GM23338 (cell line): ENCODE results near the gene CLK3. TPM values are rescaled to one million over a fixed set of nuclear protein-coding genes. Genes with fewer than 3 reads are reported as not detected.

Experiments used
- ATAC-seq: fragments of 200-7000 bp; cut with Tn5 transposase; 3 replicates; pipeline ENCODE4 v1.9.1; 2020
- DNase-seq: peaks from one replicate; pipeline ENCODE4 v3.0.0-alpha.2; 2015; ENCODE audit warnings: low spot score
- H2AFZ ChIP-seq: fragments of 200-600 bp; sonication (generic); 2 replicates; pipeline ENCODE4 v1.8.0; 2016; ENCODE audit warnings: antibody characterized with exemption, mild to moderate bottlenecking, moderate library complexity
- H3F3A ChIP-seq: fragments of 200-600 bp; sonication (generic); replicated peaks from 2 replicates; pipeline ENCODE4 v1.8.0; 2017; ENCODE audit warnings: antibody characterized with exemption, mixed run types, low read depth
- H3K27ac ChIP-seq: fragments of 200-600 bp; sonication (generic); 2 replicates; pipeline ENCODE4 v1.6.1; 2016; ENCODE audit warnings: low read depth
- H3K27me3 ChIP-seq: fragments of 200-600 bp; sonication (generic); 2 replicates; pipeline ENCODE4 v1.8.0; 2016; ENCODE audit warnings: mild to moderate bottlenecking, mixed run types, moderate library complexity; ENCODE audit not compliant: insufficient read depth
- H3K36me3 ChIP-seq: fragments of 200-600 bp; sonication (generic); 2 replicates; pipeline ENCODE4 v1.8.0; 2016; ENCODE audit warnings: mild to moderate bottlenecking; ENCODE audit not compliant: insufficient read depth
- H3K4me1 ChIP-seq: fragments of 200-600 bp; sonication (generic); 2 replicates; pipeline ENCODE4 v1.8.0; 2016; ENCODE audit warnings: mild to moderate bottlenecking, moderate library complexity; ENCODE audit not compliant: insufficient read depth
- H3K4me2 ChIP-seq: fragments of 200-600 bp; sonication (generic); 2 replicates; pipeline ENCODE4 v1.7.1; 2017; ENCODE audit warnings: mixed run types
- H3K4me3 ChIP-seq: fragments of 200-600 bp; sonication (generic); 2 replicates; pipeline ENCODE4 v1.6.1; 2016; ENCODE audit warnings: mixed run types
- H3K79me2 ChIP-seq: fragments of 200-600 bp; sonication (generic); replicated peaks from 2 replicates; pipeline ENCODE4 v1.8.0; 2017; ENCODE audit warnings: mild to moderate bottlenecking; ENCODE audit not compliant: insufficient read depth
- H3K9me2 ChIP-seq: fragments of 200-600 bp; sonication (generic); 2 replicates; pipeline ENCODE4 v1.8.0; 2017; ENCODE audit not compliant: insufficient read depth
- H4K20me1 ChIP-seq: fragments of 200-600 bp; sonication (generic); replicated peaks from 2 replicates; pipeline ENCODE4 v1.8.0; 2017; ENCODE audit warnings: mild to moderate bottlenecking; ENCODE audit not compliant: insufficient read depth
- H3K27ac Mint-ChIP-seq: 2 replicates; pipeline ENCODE4 v1.8.0; 2020; ENCODE audit warnings: inconsistent platforms, mild to moderate bottlenecking, moderate library complexity, mixed read lengths
- H3K27me3 Mint-ChIP-seq: 3 replicates; pipeline ENCODE4 v1.8.0; 2022; ENCODE audit warnings: low read depth, mild to moderate bottlenecking, moderate library complexity, mixed read lengths, inconsistent platforms; ENCODE audit not compliant: insufficient read depth, poor library complexity
- H3K36me3 Mint-ChIP-seq: 3 replicates; pipeline ENCODE4 v1.8.0; 2021; ENCODE audit warnings: low read depth, mild to moderate bottlenecking, inconsistent platforms, moderate library complexity, mixed read lengths
- H3K4me1 Mint-ChIP-seq: 3 replicates; pipeline ENCODE4 v1.8.0; 2020; ENCODE audit warnings: mild to moderate bottlenecking, inconsistent platforms, mixed read lengths
- H3K4me3 Mint-ChIP-seq: 3 replicates; pipeline ENCODE4 v1.8.0; 2021; ENCODE audit warnings: moderate library complexity, mild to moderate bottlenecking, inconsistent platforms, mixed read lengths
- H3K9me3 Mint-ChIP-seq: 3 replicates; pipeline ENCODE4 v1.8.0; 2020; ENCODE audit warnings: moderate library complexity, mild to moderate bottlenecking, inconsistent platforms, mixed read lengths
- EZH2 ChIP-seq: fragments of 200-600 bp; sonication (generic); IDR thresholded peaks from one replicate; pipeline ENCODE4 v1.8.0; 2017; ENCODE audit warnings: antibody characterized with exemption, mild to moderate bottlenecking, low read depth; ENCODE audit not compliant: unreplicated experiment
- JUNB ChIP-seq: IDR thresholded peaks from one replicate; pipeline ENCODE4 v1.6.1; 2016; ENCODE audit warnings: antibody characterized with exemption; ENCODE audit not compliant: unreplicated experiment
- NANOG ChIP-seq: IDR thresholded peaks from 2 replicates; pipeline ENCODE4 v1.6.1; 2016; ENCODE audit warnings: antibody characterized with exemption, borderline replicate concordance
- ZNF114 ChIP-seq: fragments of 250-450 bp; sonication (Bioruptor Pico); IDR thresholded peaks from 2 replicates; pipeline ENCODE4 v1.5.0; 2020; ENCODE audit warnings: mild to moderate bottlenecking, moderate library complexity
- ZNF331 ChIP-seq: fragments of 250-450 bp; sonication (Bioruptor Pico); IDR thresholded peaks from 2 replicates; pipeline ENCODE4 v1.5.0; 2020; ENCODE audit warnings: low read depth, mild to moderate bottlenecking, moderate library complexity
- polyA plus RNA-seq: library from polyadenylated mRNA; unstranded; fragments of >200 nt; fragmentation: Nextera tagmentation; extraction: Ambion mirVana; gene quantifications from 2 replicates; pipeline ENCODE4 v1.2.1, GENCODE V29; 2016
- total RNA-seq: library from RNA; depleted of rRNA; stranded (reverse); fragments of >200 nt; shearing (Covaris generic); gene quantifications from 2 replicates; pipeline ENCODE4 v1.2.3, GENCODE V29; 2014
- TF ChIP-seq, protein P1 (sequence below): IDR thresholded peaks from one replicate; pipeline ENCODE4 v1.6.1; 2018; ENCODE audit warnings: antibody characterized with exemption; ENCODE audit not compliant: unreplicated experiment
- TF ChIP-seq, protein P2 (sequence below): IDR thresholded peaks from 2 replicates; pipeline ENCODE4 v1.6.1; 2016; ENCODE audit warnings: antibody characterized with exemption
- TF ChIP-seq, protein P3 (sequence below): fragments of 250-450 bp; sonication (Bioruptor Pico); IDR thresholded peaks from 2 replicates; pipeline ENCODE4 v1.5.0; 2020; ENCODE audit warnings: mild to moderate bottlenecking, moderate library complexity
- TF ChIP-seq, protein P4 (sequence below), 2 experiments: fragments of 200-600 bp in 1 of 2; sonication (generic) in 1 of 2; conservative IDR thresholded peaks; 2 replicates each; pipeline versions ENCODE4 v1.5.1 to v1.6.1; 2016 to 2017; ENCODE audit warnings: antibody characterized with exemption in 2 of 2, low read depth in 2 of 2, mild to moderate bottlenecking in 2 of 2, moderate library complexity in 1 of 2

The CLK3 gene
- total and polyA plus RNA-seq, 2 experiments from 2014 or later, result 40.7 to 67.7 TPM

DNA sequence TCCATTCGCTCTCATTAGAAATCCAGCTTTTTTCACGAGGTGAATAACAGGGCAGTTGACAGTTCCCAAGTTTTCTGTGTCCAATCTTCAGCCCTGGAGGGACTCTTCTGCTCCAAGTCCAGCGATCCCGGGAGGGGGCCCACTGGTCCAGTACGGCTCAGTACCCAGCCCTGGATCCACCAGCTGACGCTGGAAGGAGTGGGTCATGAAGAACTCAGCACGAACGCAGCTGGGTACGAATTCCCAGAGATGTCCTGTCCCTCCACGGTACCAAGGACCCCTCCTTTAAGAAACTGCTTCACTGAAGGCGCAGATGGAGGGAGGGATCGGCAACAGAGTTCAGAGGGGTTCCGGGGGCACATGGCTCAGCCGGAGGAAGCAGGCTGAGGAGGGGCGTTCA is 16.5 kb upstream of the CLK3 start (continued):
- TF ChIP-seq, protein P1, sequence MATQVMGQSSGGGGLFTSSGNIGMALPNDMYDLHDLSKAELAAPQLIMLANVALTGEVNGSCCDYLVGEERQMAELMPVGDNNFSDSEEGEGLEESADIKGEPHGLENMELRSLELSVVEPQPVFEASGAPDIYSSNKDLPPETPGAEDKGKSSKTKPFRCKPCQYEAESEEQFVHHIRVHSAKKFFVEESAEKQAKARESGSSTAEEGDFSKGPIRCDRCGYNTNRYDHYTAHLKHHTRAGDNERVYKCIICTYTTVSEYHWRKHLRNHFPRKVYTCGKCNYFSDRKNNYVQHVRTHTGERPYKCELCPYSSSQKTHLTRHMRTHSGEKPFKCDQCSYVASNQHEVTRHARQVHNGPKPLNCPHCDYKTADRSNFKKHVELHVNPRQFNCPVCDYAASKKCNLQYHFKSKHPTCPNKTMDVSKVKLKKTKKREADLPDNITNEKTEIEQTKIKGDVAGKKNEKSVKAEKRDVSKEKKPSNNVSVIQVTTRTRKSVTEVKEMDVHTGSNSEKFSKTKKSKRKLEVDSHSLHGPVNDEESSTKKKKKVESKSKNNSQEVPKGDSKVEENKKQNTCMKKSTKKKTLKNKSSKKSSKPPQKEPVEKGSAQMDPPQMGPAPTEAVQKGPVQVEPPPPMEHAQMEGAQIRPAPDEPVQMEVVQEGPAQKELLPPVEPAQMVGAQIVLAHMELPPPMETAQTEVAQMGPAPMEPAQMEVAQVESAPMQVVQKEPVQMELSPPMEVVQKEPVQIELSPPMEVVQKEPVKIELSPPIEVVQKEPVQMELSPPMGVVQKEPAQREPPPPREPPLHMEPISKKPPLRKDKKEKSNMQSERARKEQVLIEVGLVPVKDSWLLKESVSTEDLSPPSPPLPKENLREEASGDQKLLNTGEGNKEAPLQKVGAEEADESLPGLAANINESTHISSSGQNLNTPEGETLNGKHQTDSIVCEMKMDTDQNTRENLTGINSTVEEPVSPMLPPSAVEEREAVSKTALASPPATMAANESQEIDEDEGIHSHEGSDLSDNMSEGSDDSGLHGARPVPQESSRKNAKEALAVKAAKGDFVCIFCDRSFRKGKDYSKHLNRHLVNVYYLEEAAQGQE, result no peak

DNA sequence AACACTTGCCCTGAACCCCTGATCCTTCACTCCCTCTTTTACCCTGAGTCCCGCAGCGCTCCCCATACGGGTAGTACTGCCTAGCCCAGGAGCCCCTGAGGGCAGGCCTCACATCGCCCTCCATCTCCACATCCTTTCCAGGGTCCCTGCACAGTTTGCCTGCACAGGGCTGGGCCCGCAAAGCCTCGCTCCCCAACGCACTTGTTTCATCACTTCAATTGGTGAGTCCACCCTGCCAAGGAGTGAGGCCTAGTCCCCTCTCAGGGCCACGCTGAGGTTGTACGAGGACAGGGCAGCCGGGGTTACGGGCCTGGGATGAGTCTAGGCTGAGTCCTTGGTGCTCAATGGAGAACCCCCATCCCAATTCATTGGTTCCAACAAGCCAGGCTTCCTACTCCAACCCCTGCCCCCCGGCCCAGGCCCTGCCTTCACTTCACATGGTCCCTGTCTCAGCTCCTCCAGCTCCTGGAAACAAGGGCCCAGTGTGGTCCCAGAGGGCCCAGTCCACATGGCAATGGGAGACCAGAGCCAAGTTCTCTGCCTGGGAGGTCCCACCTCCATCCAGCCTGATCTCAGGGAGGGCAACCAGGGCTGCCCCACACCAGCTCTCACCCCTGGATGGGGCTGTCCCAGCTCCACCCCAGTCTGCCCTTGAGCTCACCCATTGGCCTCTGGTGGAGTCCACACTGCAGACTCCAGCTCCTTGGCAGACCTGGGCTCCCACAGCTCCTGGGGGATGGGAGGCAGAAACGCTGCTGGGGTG is 12.4 kb upstream of the CLK3 start:
- H3K27me3 Mint-ChIP-seq, result peaks cover 13% of the 10 kb centered on the region
- no peaks in the 10 kb centered on the region for H3K9me2 ChIP-seq
- DNase-seq, result no peak
- no peak overlapping the region for H2AFZ ChIP-seq
- no peak overlapping the region for H3K27ac Mint-ChIP-seq
- peaks cover under 1% of the 10 kb centered on the region; the same call in 1 of the 2 replicates for H3K27me3 ChIP-seq
- H3K4me1 ChIP-seq, result peaks cover 7% of the 10 kb centered on the region
- H3K36me3 ChIP-seq, result no peaks in the 10 kb centered on the region
- no peaks in the 10 kb centered on the region; the same call in 2 of the 3 replicates for H3K9me3 Mint-ChIP-seq
- H3K79me2 ChIP-seq, result no peaks in the 10 kb centered on the region
- no peaks in the 10 kb centered on the region; the same call in 1 of the 2 replicates for H4K20me1 ChIP-seq
- no peak overlapping the region for H3K27ac ChIP-seq
- no peak overlapping the region for H3K4me3 Mint-ChIP-seq
- H3K4me3 ChIP-seq, result no peak overlapping the region
- peaks cover 5% of the 10 kb centered on the region; the same call in 2 of the 3 replicates for H3K36me3 Mint-ChIP-seq
- no peak for ATAC-seq
- no peak overlapping the region for H3K4me2 ChIP-seq
- TF ChIP-seq, protein P2, sequence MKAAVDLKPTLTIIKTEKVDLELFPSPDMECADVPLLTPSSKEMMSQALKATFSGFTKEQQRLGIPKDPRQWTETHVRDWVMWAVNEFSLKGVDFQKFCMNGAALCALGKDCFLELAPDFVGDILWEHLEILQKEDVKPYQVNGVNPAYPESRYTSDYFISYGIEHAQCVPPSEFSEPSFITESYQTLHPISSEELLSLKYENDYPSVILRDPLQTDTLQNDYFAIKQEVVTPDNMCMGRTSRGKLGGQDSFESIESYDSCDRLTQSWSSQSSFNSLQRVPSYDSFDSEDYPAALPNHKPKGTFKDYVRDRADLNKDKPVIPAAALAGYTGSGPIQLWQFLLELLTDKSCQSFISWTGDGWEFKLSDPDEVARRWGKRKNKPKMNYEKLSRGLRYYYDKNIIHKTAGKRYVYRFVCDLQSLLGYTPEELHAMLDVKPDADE, result no peak
- TF ChIP-seq EZH2 (no peak), ZNF114 (CRISPR knock-in tag) (no peak), NANOG (no peak), ZNF331 (CRISPR knock-in tag) (no peak), JUNB (no peak)
- TF ChIP-seq, protein P3, sequence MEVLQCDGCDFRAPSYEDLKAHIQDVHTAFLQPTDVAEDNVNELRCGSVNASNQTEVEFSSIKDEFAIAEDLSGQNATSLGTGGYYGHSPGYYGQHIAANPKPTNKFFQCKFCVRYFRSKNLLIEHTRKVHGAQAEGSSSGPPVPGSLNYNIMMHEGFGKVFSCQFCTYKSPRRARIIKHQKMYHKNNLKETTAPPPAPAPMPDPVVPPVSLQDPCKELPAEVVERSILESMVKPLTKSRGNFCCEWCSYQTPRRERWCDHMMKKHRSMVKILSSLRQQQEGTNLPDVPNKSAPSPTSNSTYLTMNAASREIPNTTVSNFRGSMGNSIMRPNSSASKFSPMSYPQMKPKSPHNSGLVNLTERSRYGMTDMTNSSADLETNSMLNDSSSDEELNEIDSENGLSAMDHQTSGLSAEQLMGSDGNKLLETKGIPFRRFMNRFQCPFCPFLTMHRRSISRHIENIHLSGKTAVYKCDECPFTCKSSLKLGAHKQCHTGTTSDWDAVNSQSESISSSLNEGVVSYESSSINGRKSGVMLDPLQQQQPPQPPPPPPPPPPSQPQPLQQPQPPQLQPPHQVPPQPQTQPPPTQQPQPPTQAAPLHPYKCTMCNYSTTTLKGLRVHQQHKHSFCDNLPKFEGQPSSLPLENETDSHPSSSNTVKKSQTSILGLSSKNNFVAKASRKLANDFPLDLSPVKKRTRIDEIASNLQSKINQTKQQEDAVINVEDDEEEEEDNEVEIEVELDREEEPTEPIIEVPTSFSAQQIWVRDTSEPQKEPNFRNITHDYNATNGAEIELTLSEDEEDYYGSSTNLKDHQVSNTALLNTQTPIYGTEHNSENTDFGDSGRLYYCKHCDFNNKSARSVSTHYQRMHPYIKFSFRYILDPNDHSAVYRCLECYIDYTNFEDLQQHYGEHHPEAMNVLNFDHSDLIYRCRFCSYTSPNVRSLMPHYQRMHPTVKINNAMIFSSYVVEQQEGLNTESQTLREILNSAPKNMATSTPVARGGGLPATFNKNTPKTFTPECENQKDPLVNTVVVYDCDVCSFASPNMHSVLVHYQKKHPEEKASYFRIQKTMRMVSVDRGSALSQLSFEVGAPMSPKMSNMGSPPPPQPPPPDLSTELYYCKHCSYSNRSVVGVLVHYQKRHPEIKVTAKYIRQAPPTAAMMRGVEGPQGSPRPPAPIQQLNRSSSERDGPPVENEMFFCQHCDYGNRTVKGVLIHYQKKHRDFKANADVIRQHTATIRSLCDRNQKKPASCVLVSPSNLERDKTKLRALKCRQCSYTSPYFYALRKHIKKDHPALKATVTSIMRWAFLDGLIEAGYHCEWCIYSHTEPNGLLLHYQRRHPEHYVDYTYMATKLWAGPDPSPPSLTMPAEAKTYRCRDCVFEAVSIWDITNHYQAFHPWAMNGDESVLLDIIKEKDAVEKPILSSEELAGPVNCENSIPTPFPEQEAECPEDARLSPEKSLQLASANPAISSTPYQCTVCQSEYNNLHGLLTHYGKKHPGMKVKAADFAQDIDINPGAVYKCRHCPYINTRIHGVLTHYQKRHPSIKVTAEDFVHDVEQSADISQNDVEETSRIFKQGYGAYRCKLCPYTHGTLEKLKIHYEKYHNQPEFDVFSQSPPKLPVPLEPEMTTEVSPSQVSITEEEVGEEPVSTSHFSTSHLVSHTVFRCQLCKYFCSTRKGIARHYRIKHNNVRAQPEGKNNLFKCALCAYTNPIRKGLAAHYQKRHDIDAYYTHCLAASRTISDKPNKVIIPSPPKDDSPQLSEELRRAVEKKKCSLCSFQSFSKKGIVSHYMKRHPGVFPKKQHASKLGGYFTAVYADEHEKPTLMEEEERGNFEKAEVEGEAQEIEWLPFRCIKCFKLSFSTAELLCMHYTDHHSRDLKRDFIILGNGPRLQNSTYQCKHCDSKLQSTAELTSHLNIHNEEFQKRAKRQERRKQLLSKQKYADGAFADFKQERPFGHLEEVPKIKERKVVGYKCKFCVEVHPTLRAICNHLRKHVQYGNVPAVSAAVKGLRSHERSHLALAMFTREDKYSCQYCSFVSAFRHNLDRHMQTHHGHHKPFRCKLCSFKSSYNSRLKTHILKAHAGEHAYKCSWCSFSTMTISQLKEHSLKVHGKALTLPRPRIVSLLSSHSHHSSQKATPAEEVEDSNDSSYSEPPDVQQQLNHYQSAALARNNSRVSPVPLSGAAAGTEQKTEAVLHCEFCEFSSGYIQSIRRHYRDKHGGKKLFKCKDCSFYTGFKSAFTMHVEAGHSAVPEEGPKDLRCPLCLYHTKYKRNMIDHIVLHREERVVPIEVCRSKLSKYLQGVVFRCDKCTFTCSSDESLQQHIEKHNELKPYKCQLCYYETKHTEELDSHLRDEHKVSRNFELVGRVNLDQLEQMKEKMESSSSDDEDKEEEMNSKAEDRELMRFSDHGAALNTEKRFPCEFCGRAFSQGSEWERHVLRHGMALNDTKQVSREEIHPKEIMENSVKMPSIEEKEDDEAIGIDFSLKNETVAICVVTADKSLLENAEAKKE (CRISPR knock-in tag), result no peak
- TF ChIP-seq, protein P4, sequence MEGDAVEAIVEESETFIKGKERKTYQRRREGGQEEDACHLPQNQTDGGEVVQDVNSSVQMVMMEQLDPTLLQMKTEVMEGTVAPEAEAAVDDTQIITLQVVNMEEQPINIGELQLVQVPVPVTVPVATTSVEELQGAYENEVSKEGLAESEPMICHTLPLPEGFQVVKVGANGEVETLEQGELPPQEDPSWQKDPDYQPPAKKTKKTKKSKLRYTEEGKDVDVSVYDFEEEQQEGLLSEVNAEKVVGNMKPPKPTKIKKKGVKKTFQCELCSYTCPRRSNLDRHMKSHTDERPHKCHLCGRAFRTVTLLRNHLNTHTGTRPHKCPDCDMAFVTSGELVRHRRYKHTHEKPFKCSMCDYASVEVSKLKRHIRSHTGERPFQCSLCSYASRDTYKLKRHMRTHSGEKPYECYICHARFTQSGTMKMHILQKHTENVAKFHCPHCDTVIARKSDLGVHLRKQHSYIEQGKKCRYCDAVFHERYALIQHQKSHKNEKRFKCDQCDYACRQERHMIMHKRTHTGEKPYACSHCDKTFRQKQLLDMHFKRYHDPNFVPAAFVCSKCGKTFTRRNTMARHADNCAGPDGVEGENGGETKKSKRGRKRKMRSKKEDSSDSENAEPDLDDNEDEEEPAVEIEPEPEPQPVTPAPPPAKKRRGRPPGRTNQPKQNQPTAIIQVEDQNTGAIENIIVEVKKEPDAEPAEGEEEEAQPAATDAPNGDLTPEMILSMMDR (conservative IDR thresholded peaks at IDR 0.05; ENCODE audit: low read depth in 2 of 2), result no peak
- H3F3A ChIP-seq, result 0 out of 2 replicates have a peak, but pooled peaks cover 4% of the 10 kb centered on the region
- H3K4me1 Mint-ChIP-seq, result peaks cover 10% of the 10 kb centered on the region
